Smooth muscle cell (in vitro differentiated cells): ENCODE measurements around the gene HMOX1. TPM values are rescaled to one million over a fixed set of nuclear protein-coding genes. Genes with fewer than 3 reads are reported as not detected.
A peak's percentile ranks its signal among the peaks of the same experiment; 100 is the strongest.

Experiments
- DNase-seq: peaks from one replicate; lab custom pipeline; 2025; ENCODE audit not compliant: unreplicated experiment; lab: John Stamatoyannopoulos, UW
- H2AFZ ChIP-seq: fragments of 200-600 bp; sonication (generic); 2 replicates; pipeline ENCODE4 v1.6.0; 2016; ENCODE audit warnings: antibody characterized with exemption, low read depth, mild to moderate bottlenecking
- H3F3A ChIP-seq: fragments of 200-600 bp; sonication (generic); 2 replicates; pipeline ENCODE4 v1.6.0; 2017; ENCODE audit warnings: antibody characterized with exemption, low read depth
- H3K27ac ChIP-seq: fragments of 200-600 bp; sonication (generic); 2 replicates; pipeline ENCODE4 v1.5.1; 2016; ENCODE audit warnings: low read depth, mild to moderate bottlenecking
- H3K27me3 ChIP-seq: fragments of 200-600 bp; sonication (generic); 2 replicates; pipeline ENCODE4 v1.6.1; 2016; ENCODE audit warnings: low read depth, mild to moderate bottlenecking
- H3K36me3 ChIP-seq: fragments of 200-600 bp; sonication (generic); 2 replicates; pipeline ENCODE4 v1.5.1; 2016; ENCODE audit warnings: low read depth
- H3K4me1 ChIP-seq: fragments of 200-600 bp; sonication (generic); 2 replicates; pipeline ENCODE4 v1.5.1; 2016; ENCODE audit warnings: low read depth
- H3K4me2 ChIP-seq: fragments of 200-600 bp; sonication (generic); 2 replicates; pipeline ENCODE4 v1.6.0; 2016; ENCODE audit warnings: mild to moderate bottlenecking
- H3K4me3 ChIP-seq: fragments of 200-600 bp; sonication (generic); 2 replicates; pipeline ENCODE4 v1.5.1; 2016; ENCODE audit warnings: mild to moderate bottlenecking
- H3K79me2 ChIP-seq: fragments of 200-600 bp; sonication (generic); 2 replicates; pipeline ENCODE4 v1.6.0; 2016; ENCODE audit warnings: low read depth, mild to moderate bottlenecking
- H3K9ac ChIP-seq: fragments of 200-600 bp; sonication (generic); 2 replicates; pipeline ENCODE4 v1.6.0; 2016; ENCODE audit warnings: low read depth
- H3K9me3 ChIP-seq: fragments of 200-600 bp; sonication (generic); replicated peaks from 2 replicates; pipeline ENCODE4 v1.5.1; 2016; ENCODE audit warnings: low read depth
- H4K20me1 ChIP-seq: fragments of 200-600 bp; sonication (generic); 2 replicates; pipeline ENCODE4 v1.6.0; 2016; ENCODE audit warnings: low read depth
- CTCF ChIP-seq: fragments of 200-600 bp; sonication (generic); IDR thresholded peaks from 2 replicates; pipeline ENCODE4 v1.5.1; 2017; ENCODE audit warnings: borderline replicate concordance, mild to moderate bottlenecking, antibody characterized with exemption; ENCODE audit not compliant: insufficient read depth, poor library complexity, severe bottlenecking
- WGBS: methylation state at CpG from one replicate; pipeline ENCODE4 v1.1.7; 2016; ENCODE audit warnings: low lambda C conversion rate; 5-methylcytosine and 5-hydroxymethylcytosine counted together
- polyA plus RNA-seq: library from polyadenylated mRNA; unstranded; fragments of >200 nt; fragmentation: Nextera tagmentation; extraction: Ambion mirVana; gene quantifications from 2 replicates; pipeline ENCODE4 v1.2.1, GENCODE V29; 2016
- total RNA-seq: library from RNA; depleted of rRNA; stranded (reverse); fragments of >200 nt; gene quantifications from 2 replicates; pipeline ENCODE4 v1.2.3, GENCODE V29; 2014

The HMOX1 gene
- total and polyA plus RNA-seq, 2 experiments from 2014 or later = 7.7 to 13.7 TPM

- whole genome bisulfite sequencing = 82% methylated on average over 5 of the region's 5 CpGs
- peaks cover 13% of the 10 kb centered on the region for H3K4me1 ChIP-seq
- H3K27ac ChIP-seq = peak overlapping the region; percentile 25
- no peaks in the 10 kb centered on the region for H3K9me3 ChIP-seq
- H3K36me3 ChIP-seq = no peaks in the 10 kb centered on the region
- H3F3A ChIP-seq = no peaks in the 10 kb centered on the region
- H2AFZ ChIP-seq = no peak overlapping the region
- no peak overlapping the region for H3K4me2 ChIP-seq
- DNase-seq = no peak
- no peak overlapping the region for H3K9ac ChIP-seq
- H3K27me3 ChIP-seq = no peaks in the 10 kb centered on the region
- TF ChIP-seq CTCF = no peak
- no peaks in the 10 kb centered on the region for H4K20me1 ChIP-seq
- no peak overlapping the region for H3K4me3 ChIP-seq
- H3K79me2 ChIP-seq = no peaks in the 10 kb centered on the region
Measured at GRCh38 chr22:35426801-35427140, 45.9 kb downstream of the HMOX1 start.

GRCh38 chr22:35430897-35431322, 50.0 kb downstream of the HMOX1 start:
- Histone ChIP-seq H3K36me3 (no peaks in the 10 kb centered on the region), H3K4me2 (peak overlapping the region; percentile 3), H3K9me3 (no peaks in the 10 kb centered on the region), H3K27ac (peak overlapping the region; percentile 77), H4K20me1 (no peaks in the 10 kb centered on the region), H3K9ac (peak overlapping the region; percentile 63), H3K4me3 (no peak overlapping the region), H3K27me3 (no peaks in the 10 kb centered on the region), H2AFZ (peak overlapping the region; percentile 0), H3F3A (no peaks in the 10 kb centered on the region), H3K4me1 (peaks cover 13% of the 10 kb centered on the region), H3K79me2 (no peaks in the 10 kb centered on the region)
- 16% methylated on average over 14 of the region's 14 CpGs for WGBS
- peak; percentile 91 for DNase-seq
- peak; percentile 98 for TF ChIP-seq CTCF

- H3K4me2 ChIP-seq = peak overlapping the region; percentile 3
- peak overlapping the region; percentile 63 for H3K9ac ChIP-seq
Measured at GRCh38 chr22:35431483-35432227, 50.8 kb downstream of the HMOX1 start.

More at GRCh38 chr22:35431483-35432227, 50.8 kb downstream of the HMOX1 start:
- Histone ChIP-seq H2AFZ (peak overlapping the region; percentile 0), H4K20me1 (no peaks in the 10 kb centered on the region), H3K36me3 (no peaks in the 10 kb centered on the region), H3K4me3 (no peak overlapping the region), H3F3A (no peaks in the 10 kb centered on the region), H3K27ac (peak overlapping the region; percentile 77), H3K79me2 (no peaks in the 10 kb centered on the region), H3K9me3 (no peaks in the 10 kb centered on the region), H3K27me3 (no peaks in the 10 kb centered on the region), H3K4me1 (peaks cover 8% of the 10 kb centered on the region)
- TF ChIP-seq CTCF = no peak
- no peak for DNase-seq
- WGBS = 89% methylated on average over 12 of the region's 12 CpGs
